NB4 (cell line): ENCODE data around the gene CHMP1A.

ENCODE experiments used
- CTCF ChIP-seq: IDR thresholded peaks from one replicate; pipeline ENCODE4 v1.5.1; 2012; ENCODE audit warnings: low read depth, low read length
- POLR2A ChIP-seq: IDR thresholded peaks from 2 replicates; pipeline ENCODE4 v1.6.1; 2011; ENCODE audit warnings: mild to moderate bottlenecking; ENCODE audit not compliant: insufficient read length; ENCODE audit errors: extremely low read depth

GRCh38 chr16:89604764-89605163 lies 52.7 kb downstream of the CHMP1A start:
- TF ChIP-seq CTCF (no peak), POLR2A (no peak)
